Mucosa of descending colon (tissue), 3 donors: ENCODE results near the gene RPRD2. TPM values are rescaled to one million over a fixed set of nuclear protein-coding genes. Genes with fewer than 3 reads are reported as not detected.
A peak's percentile ranks its signal among the peaks of the same experiment; 100 is the strongest.

Experiments
- ATAC-seq: fragments of 200-7000 bp; cut with Tn5 transposase; one replicate; pipeline ENCODE4 v1.9.1; 2020; ENCODE audit warnings: mild to moderate bottlenecking, moderate library complexity
- DNase-seq, 3 donors: peaks; one replicate each; pipeline ENCODE4 v3.0.0-alpha.2; 2020
- H3K36me3 ChIP-seq: fragments of 200-600 bp; one replicate; pipeline ENCODE4 v1.8.0; 2021; ENCODE audit warnings: low read depth, mild to moderate bottlenecking
- H3K4me1 ChIP-seq: fragments of 200-600 bp; one replicate; pipeline ENCODE4 v1.8.0; 2021; ENCODE audit warnings: low read depth, mild to moderate bottlenecking
- H3K4me3 ChIP-seq: fragments of 200-600 bp; one replicate; pipeline ENCODE4 v1.8.0; 2021; ENCODE audit warnings: mild to moderate bottlenecking
- H3K9me3 ChIP-seq: fragments of 200-600 bp; one replicate; pipeline ENCODE4 v1.8.0; 2021; ENCODE audit warnings: mild to moderate bottlenecking
- intact Hi-C, 2 donors: fragments of 100-400 bp; cut with DNase I in 1 of 2; cut with micrococcal nuclease in 1 of 2; formaldehyde crosslinking; loops; one replicate each; pipeline versions ENCODE4 v1.11.0 to v1.11.1; 2022; cut with DNase I, micrococcal nuclease
- total RNA-seq, 3 donors: library from RNA; stranded (reverse); fragmentation: NEBNext Ultra II Directional in 2 of 3; extraction: Animal tissue kit (Norgen Biotek cat#: 25700) in 2 of 3; gene quantifications; one replicate each; pipeline versions ENCODE4 v1.2.1 to v1.2.4, GENCODE V29; 2021 to 2023
- TF ChIP-seq, protein P1 (sequence below): fragments of 200-600 bp; IDR thresholded peaks from one replicate; pipeline ENCODE4 v1.8.0; 2022; ENCODE audit warnings: antibody characterized with exemption, mild to moderate bottlenecking
- donor health status: DM: no; HTN: no; CAD: no; lungs with moderate emphysema.
- donor health status: DM: no; HTN: no; CAD: no.
- donor health status: DM: no; HTN: yes; CAD: no.

Gene RPRD2
- total RNA-seq, 3 donors from 2014 or later = 28.3 to 43.1 (median 32.4) TPM

DNA sequence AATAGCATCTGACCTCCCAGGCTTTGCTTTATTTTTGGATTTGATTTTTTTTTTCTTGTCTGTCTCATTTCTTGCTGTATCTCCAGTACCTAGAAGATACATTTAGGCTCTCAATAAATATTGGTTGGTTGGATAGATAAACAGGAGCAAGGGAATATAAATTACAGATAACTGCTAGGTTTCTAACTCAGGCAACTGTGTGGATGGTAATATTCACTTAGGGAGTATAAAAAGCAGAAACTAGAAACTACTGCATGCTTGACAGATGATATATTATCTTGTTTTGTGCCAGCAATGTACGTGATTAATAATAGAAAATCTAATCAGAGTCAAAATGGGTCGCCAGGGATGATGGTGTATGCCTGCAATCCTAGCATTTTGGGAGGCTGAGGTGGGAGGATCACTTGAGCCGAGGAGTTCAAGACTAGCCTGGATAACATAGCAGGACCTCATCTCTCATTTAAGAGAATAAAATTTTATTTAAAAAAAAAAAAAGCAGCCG lies 92.2 kb downstream of the RPRD2 start:
- no peaks in the 10 kb centered on the region for H3K36me3 ChIP-seq
- intact Hi-C loops = no loop called here
- ATAC-seq = no peak

DNA sequence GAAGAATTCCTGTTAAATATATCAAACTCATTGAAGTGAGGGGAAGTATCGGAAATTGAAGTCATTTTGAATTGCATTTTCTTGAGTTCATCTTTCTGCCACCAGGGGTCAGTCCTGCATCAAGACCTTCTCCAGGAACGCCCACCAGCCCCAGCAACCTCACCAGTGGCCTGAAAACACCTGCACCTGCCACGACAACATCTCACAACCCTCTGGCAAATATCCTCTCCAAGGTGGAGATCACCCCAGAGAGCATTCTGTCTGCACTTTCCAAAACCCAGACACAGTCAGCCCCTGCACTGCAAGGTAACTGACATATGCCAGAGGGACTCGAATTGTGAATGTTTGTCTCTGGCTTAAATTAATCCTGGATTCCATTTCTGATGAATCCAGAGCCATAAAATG lies 100.5 kb downstream of the RPRD2 start:
- no peaks in the 10 kb centered on the region for H3K4me1 ChIP-seq
- no peaks in the 10 kb centered on the region for H3K9me3 ChIP-seq
- H3K4me3 ChIP-seq = no peak overlapping the region
- no peaks in the 10 kb centered on the region for H3K36me3 ChIP-seq
- intact Hi-C loops = no loop called here
- ATAC-seq (peak; percentile 83), DNase-seq (peak; percentile 41 to 83 (median 55))
- TF ChIP-seq, protein P1, sequence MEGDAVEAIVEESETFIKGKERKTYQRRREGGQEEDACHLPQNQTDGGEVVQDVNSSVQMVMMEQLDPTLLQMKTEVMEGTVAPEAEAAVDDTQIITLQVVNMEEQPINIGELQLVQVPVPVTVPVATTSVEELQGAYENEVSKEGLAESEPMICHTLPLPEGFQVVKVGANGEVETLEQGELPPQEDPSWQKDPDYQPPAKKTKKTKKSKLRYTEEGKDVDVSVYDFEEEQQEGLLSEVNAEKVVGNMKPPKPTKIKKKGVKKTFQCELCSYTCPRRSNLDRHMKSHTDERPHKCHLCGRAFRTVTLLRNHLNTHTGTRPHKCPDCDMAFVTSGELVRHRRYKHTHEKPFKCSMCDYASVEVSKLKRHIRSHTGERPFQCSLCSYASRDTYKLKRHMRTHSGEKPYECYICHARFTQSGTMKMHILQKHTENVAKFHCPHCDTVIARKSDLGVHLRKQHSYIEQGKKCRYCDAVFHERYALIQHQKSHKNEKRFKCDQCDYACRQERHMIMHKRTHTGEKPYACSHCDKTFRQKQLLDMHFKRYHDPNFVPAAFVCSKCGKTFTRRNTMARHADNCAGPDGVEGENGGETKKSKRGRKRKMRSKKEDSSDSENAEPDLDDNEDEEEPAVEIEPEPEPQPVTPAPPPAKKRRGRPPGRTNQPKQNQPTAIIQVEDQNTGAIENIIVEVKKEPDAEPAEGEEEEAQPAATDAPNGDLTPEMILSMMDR = peak; percentile 54

More for the DNA sequence above, 92.2 kb downstream of the RPRD2 start:
- Histone ChIP-seq H3K4me3 (no peak overlapping the region), H3K4me1 (no peaks in the 10 kb centered on the region), H3K9me3 (no peaks in the 10 kb centered on the region)
- TF ChIP-seq, protein P1 = no peak
- DNase-seq = no peak

DNA sequence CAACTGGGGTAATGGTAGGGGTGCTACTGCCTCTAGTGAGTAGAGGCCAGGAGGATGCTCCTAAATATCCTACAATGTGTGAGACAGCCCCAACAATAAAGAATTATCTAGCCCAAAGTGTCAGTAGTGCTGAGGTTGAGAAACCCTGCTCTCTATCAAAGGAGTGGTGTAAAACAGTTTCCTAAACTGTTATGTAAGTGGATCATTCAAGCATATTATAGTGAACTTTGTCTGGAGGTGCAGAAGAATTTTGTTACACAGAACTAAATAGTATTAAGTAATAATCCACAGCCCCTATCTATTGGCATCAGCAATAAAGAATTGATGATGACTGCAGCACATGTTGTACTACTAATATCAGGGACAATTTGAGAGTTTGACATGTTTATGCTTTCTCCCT lies 103.0 kb downstream of the RPRD2 start:
- no peaks in the 10 kb centered on the region for H3K9me3 ChIP-seq
- H3K36me3 ChIP-seq = no peaks in the 10 kb centered on the region
- TF ChIP-seq, protein P1 = no peak
- H3K4me1 ChIP-seq = no peaks in the 10 kb centered on the region
- intact Hi-C loops = no loop called here
- ATAC-seq (no peak), DNase-seq (no peak)
- no peak overlapping the region for H3K4me3 ChIP-seq

DNA sequence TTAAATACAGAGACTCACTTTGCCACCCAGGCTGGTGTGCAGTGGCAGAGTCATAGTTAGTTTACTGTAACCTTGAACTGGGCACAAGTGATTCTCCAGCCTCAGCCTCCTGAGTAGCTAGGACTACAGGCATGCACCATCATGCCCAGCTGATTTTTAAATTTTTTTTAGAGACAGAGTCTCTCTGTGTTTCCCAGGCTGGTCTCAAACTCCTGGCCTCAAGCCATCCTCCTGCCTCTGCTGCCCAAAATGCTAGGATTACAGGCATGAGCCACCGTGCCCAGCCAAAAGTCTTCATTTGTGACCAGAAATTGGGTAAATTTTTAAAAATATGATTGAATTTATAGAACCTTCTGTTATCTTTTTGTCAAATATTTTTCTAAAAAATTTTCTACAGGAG lies 105.3 kb downstream of the RPRD2 start:
- H3K36me3 ChIP-seq = no peaks in the 10 kb centered on the region
- TF ChIP-seq, protein P1 = no peak
- ATAC-seq (no peak), DNase-seq (no peak)
- no peaks in the 10 kb centered on the region for H3K9me3 ChIP-seq
- no peaks in the 10 kb centered on the region for H3K4me1 ChIP-seq
- no peak overlapping the region for H3K4me3 ChIP-seq
- intact Hi-C loops = no loop called here

DNA sequence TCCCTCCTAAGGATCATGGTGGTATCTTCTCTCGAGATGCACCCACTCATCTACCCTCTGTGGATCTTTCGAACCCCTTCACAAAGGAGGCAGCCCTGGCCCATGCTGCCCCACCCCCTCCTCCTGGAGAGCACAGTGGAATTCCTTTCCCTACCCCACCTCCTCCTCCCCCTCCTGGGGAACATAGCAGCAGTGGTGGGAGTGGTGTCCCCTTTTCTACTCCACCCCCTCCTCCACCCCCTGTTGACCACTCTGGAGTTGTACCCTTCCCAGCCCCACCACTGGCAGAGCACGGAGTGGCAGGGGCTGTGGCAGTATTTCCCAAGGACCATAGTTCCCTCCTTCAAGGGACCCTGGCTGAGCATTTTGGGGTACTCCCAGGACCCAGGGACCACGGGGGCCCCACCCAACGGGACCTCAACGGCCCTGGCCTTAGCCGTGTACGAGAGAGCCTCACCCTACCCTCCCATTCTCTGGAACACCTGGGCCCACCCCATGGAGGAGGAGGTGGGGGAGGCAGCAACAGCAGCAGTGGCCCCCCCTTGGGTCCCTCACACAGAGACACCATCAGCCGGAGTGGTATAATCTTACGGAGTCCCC lies 108.8 kb downstream of the RPRD2 start:
- ATAC-seq (no peak), DNase-seq (no peak)
- intact Hi-C loops = no loop called here
- H3K4me3 ChIP-seq = no peak overlapping the region
- H3K36me3 ChIP-seq = no peaks in the 10 kb centered on the region
- TF ChIP-seq, protein P1 = no peak
- H3K4me1 ChIP-seq = peaks cover 3% of the 10 kb centered on the region
- no peaks in the 10 kb centered on the region for H3K9me3 ChIP-seq
